Measurements from ENCODE around the gene CDK8. TPM values are rescaled to one million over a fixed set of nuclear protein-coding genes. Genes with fewer than 3 reads are reported as not detected.
A peak's percentile ranks its signal among the peaks of the same experiment; 100 is the strongest.
"Not testable (repeated sequence)": the region's sequence is repeated elsewhere in the genome, so short reads cannot be mapped to it uniquely, and the experiment has no call there.

The CDK8 gene
- total RNA-seq, 2 experiments from 2014 or later: 13.7 to 15.1 TPM

- ATAC-seq (ENCODE audit: low read depth): no peak
- POLR2A ChIA-PET: no interaction called here
- no peak for DNase-seq
- Mint-ChIP-seq H3K36me3 (no peaks in the 10 kb centered on the region), H3K27me3 (no peaks in the 10 kb centered on the region), H3K4me3 (no peak overlapping the region), H3K4me1 (no peaks in the 10 kb centered on the region), H3K27ac (no peak overlapping the region), H3K9me3 (no peaks in the 10 kb centered on the region)
These were observed 25.8 kb upstream of the CDK8 start for GRCh38 chr13:26228096-26228495.

GRCh38 chr13:26229080-26229615, 24.8 kb upstream of the CDK8 start:
- DNase-seq: no peak
- no peak for ATAC-seq (ENCODE audit: low read depth)
- Mint-ChIP-seq H3K4me1 (no peaks in the 10 kb centered on the region), H3K4me3 (no peak overlapping the region), H3K27me3 (no peaks in the 10 kb centered on the region), H3K27ac (no peak overlapping the region), H3K9me3 (no peaks in the 10 kb centered on the region), H3K36me3 (no peaks in the 10 kb centered on the region)
- POLR2A ChIA-PET: no interaction called here

GRCh38 chr13:26230703-26231102, 23.2 kb upstream of the CDK8 start:
- Mint-ChIP-seq H3K4me3 (no peak overlapping the region), H3K27ac (no peak overlapping the region), H3K27me3 (peaks cover 2% of the 10 kb centered on the region), H3K9me3 (no peaks in the 10 kb centered on the region), H3K36me3 (no peaks in the 10 kb centered on the region), H3K4me1 (no peaks in the 10 kb centered on the region)
- ATAC-seq (ENCODE audit: low read depth) (no peak), DNase-seq (no peak)
- POLR2A ChIA-PET: no interaction called here

GRCh38 chr13:26236296-26236695, 17.6 kb upstream of the CDK8 start:
- Mint-ChIP-seq H3K9me3 (no peaks in the 10 kb centered on the region), H3K4me1 (no peaks in the 10 kb centered on the region), H3K4me3 (no peak overlapping the region), H3K27ac (no peak overlapping the region), H3K36me3 (no peaks in the 10 kb centered on the region), H3K27me3 (peaks cover 12% of the 10 kb centered on the region)
- DNase-seq: no peak
- no peak for ATAC-seq (ENCODE audit: low read depth)
- POLR2A ChIA-PET: no interaction called here

- no peaks in the 10 kb centered on the region for H3K4me1 Mint-ChIP-seq
- no peak overlapping the region for H3K27ac Mint-ChIP-seq
- no peaks in the 10 kb centered on the region for H3K36me3 Mint-ChIP-seq
- DNase-seq (no peak), ATAC-seq (ENCODE audit: low read depth) (no peak)
- POLR2A ChIA-PET: no interaction called here
- no peak overlapping the region for H3K4me3 Mint-ChIP-seq
- peaks cover 7% of the 10 kb centered on the region for H3K27me3 Mint-ChIP-seq
- H3K9me3 Mint-ChIP-seq: peaks cover 4% of the 10 kb centered on the region
These were observed 7.8 kb upstream of the CDK8 start for GRCh38 chr13:26246154-26246553.

- Mint-ChIP-seq H3K9me3 (peaks cover 2% of the 10 kb centered on the region), H3K27ac (no peak overlapping the region), H3K4me3 (no peak overlapping the region), H3K36me3 (no peaks in the 10 kb centered on the region), H3K27me3 (peaks cover 7% of the 10 kb centered on the region), H3K4me1 (no peaks in the 10 kb centered on the region)
- POLR2A ChIA-PET: no interaction called here
- DNase-seq: no peak
- ATAC-seq (ENCODE audit: low read depth): no peak
These were observed 6.9 kb upstream of the CDK8 start for GRCh38 chr13:26247011-26247410.

DNA sequence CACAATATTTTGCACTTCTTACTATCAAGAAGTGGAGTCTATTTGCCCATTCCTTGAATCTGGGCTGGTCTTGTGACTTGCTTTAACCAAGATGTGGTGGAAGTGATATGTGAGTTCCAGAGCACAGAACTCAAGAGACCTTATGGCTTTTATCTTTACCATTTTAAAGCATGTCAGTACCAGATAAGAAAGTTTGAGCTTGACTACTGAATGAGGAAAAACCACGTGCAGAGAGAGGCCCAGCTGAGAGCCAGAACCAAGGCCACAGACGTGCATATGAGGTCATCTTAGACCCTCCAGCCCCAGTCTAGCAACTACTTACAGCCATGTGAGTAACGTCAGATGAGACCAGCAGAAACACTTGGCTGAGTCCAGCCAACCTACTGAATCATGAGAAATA, 6.3 kb upstream of the CDK8 start:
- no peak for ATAC-seq (ENCODE audit: low read depth)
- no peak for DNase-seq
- POLR2A ChIA-PET: no interaction called here
- H3K27ac Mint-ChIP-seq: no peak overlapping the region
- H3K9me3 Mint-ChIP-seq: no peaks in the 10 kb centered on the region
- no peaks in the 10 kb centered on the region for H3K36me3 Mint-ChIP-seq
- H3K4me1 Mint-ChIP-seq: no peaks in the 10 kb centered on the region
- H3K4me3 Mint-ChIP-seq: no peak overlapping the region
- H3K27me3 Mint-ChIP-seq: peaks cover 4% of the 10 kb centered on the region

DNA sequence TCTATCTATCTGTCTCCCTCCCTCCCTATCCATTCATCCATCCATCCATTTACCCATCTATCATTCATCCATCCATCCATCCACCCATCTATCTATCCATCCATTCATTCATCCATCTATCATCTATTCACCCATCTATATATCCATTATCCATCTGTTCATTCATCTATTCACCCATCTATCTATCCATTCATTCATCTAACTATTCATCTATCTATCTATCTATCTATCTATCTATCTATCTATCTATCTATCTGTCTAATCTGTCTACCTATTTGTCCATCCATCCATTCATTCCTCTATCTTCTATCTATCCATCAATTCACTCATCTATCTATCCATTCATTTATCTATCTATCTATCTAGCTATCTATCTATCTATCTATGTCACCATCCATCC, 4.4 kb upstream of the CDK8 start:
- ATAC-seq (ENCODE audit: low read depth): no peak
- no peaks in the 10 kb centered on the region for H3K36me3 Mint-ChIP-seq
- H3K4me1 Mint-ChIP-seq: peaks cover 6% of the 10 kb centered on the region
- H3K27me3 Mint-ChIP-seq: peaks cover 2% of the 10 kb centered on the region
- H3K4me3 Mint-ChIP-seq: no peak overlapping the region
- H3K27ac Mint-ChIP-seq: no peak overlapping the region
- POLR2A ChIA-PET: no interaction called here
- no peaks in the 10 kb centered on the region for H3K9me3 Mint-ChIP-seq
- no peak for DNase-seq

- H3K4me3 Mint-ChIP-seq; H3K36me3 Mint-ChIP-seq; POLR2A ChIA-PET; H3K27me3 Mint-ChIP-seq; H3K27ac Mint-ChIP-seq; ATAC-seq (ENCODE audit: low read depth); H3K9me3 Mint-ChIP-seq; DNase-seq: not testable (repeated sequence)
- peaks cover 21% of the 10 kb centered on the region for H3K4me1 Mint-ChIP-seq
These were observed 1.9 kb upstream of the CDK8 start for GRCh38 chr13:26252006-26252405.

- no peaks in the 10 kb centered on the region for H3K9me3 Mint-ChIP-seq
- H3K4me1 Mint-ChIP-seq: peaks cover 23% of the 10 kb centered on the region
- no peaks in the 10 kb centered on the region for H3K36me3 Mint-ChIP-seq
- DNase-seq: no peak
- peak overlapping the region; percentile 88 for H3K4me3 Mint-ChIP-seq
- POLR2A ChIA-PET: interaction anchor here (0.6 to 1.2 kb wide), 3 partner anchors 67 to 229 kb away, joined by 4 read pairs; no protein-coding TSS in a partner anchor
- peaks cover 4% of the 10 kb centered on the region for H3K27me3 Mint-ChIP-seq
- ATAC-seq (ENCODE audit: low read depth): no peak
- peak overlapping the region; percentile 89 for H3K27ac Mint-ChIP-seq
These were observed 605 bp upstream of the CDK8 start for GRCh38 chr13:26253262-26253786.

DNA sequence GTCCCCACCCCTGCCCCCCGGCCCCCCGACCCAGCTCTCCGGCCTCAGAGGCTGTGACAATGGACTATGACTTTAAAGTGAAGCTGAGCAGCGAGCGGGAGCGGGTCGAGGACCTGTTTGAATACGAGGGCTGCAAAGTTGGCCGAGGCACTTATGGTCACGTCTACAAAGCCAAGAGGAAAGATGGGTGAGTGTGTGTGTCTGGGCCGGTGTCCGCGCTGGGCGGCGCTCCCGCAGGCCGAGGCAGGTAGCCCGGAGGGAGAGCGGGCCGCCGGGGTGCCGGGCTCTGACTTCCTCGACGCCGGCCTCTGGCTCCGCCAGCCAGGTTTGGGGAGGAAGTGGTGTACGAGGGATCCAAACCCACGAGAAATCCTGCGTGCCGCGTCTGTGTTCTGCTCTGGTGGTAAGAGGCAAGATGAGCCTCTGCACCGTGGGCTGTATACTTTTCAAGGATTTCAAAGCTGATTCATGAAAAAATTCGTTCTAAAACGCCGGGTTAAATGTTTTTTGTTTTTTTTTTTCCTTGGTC, 718 bp downstream of the CDK8 start:
- no peaks in the 10 kb centered on the region for H3K9me3 Mint-ChIP-seq
- POLR2A ChIA-PET: interaction anchor here (1.4 to 1.6 kb wide), 2 partner anchors 32 to 69 kb away, joined by 3 to 5 read pairs; partner anchors contain the start of gene RNF6
- ATAC-seq (ENCODE audit: low read depth) (peak; percentile 56), DNase-seq (peak; percentile 73)
- H3K27ac Mint-ChIP-seq: peak overlapping the region; percentile 82
- no peaks in the 10 kb centered on the region for H3K36me3 Mint-ChIP-seq
- H3K4me1 Mint-ChIP-seq: peaks cover 23% of the 10 kb centered on the region
- H3K27me3 Mint-ChIP-seq: peaks cover 4% of the 10 kb centered on the region
- peak overlapping the region; percentile 91 for H3K4me3 Mint-ChIP-seq

DNA sequence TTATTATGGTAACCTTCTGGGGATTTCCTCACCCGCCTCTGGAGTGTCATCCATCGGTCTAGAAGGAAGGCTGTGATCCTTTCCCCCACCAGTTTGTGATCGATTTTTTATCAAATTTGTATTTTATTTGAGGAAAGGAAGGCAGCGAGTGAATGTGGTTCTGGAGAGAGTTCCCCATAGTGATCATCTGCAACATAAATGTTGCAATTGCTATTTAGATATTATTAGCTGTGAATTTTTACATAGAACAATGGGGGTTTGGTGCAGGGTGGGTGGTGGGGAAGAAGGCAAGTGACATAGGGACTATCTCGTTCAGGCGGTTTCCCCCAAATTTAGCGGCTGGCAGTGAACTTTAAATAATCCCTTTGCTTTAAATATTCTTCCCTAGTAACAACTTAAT, 1.2 kb downstream of the CDK8 start:
- no peaks in the 10 kb centered on the region for H3K9me3 Mint-ChIP-seq
- DNase-seq (no peak), ATAC-seq (ENCODE audit: low read depth) (no peak)
- POLR2A ChIA-PET: interaction anchor here (1.4 to 1.6 kb wide), 2 partner anchors 33 to 69 kb away, joined by 3 to 5 read pairs; partner anchors contain the start of gene RNF6
- peak overlapping the region; percentile 82 for H3K27ac Mint-ChIP-seq
- peaks cover 23% of the 10 kb centered on the region for H3K4me1 Mint-ChIP-seq
- H3K27me3 Mint-ChIP-seq: peaks cover 4% of the 10 kb centered on the region
- peak overlapping the region; percentile 91 for H3K4me3 Mint-ChIP-seq
- H3K36me3 Mint-ChIP-seq: no peaks in the 10 kb centered on the region

GRCh38 chr13:26255691-26256277, 1.9 kb downstream of the CDK8 start:
- no peak overlapping the region for H3K27ac Mint-ChIP-seq
- H3K4me1 Mint-ChIP-seq: peaks cover 23% of the 10 kb centered on the region
- DNase-seq: no peak
- ATAC-seq (ENCODE audit: low read depth): no peak
- H3K27me3 Mint-ChIP-seq: peaks cover 4% of the 10 kb centered on the region
- no peaks in the 10 kb centered on the region for H3K9me3 Mint-ChIP-seq
- POLR2A ChIA-PET: interaction anchor here (1.4 to 1.6 kb wide), 2 partner anchors 33 to 70 kb away, joined by 3 to 5 read pairs; partner anchors contain the start of gene RNF6
- peak overlapping the region; percentile 91 for H3K4me3 Mint-ChIP-seq
- no peaks in the 10 kb centered on the region for H3K36me3 Mint-ChIP-seq

DNA sequence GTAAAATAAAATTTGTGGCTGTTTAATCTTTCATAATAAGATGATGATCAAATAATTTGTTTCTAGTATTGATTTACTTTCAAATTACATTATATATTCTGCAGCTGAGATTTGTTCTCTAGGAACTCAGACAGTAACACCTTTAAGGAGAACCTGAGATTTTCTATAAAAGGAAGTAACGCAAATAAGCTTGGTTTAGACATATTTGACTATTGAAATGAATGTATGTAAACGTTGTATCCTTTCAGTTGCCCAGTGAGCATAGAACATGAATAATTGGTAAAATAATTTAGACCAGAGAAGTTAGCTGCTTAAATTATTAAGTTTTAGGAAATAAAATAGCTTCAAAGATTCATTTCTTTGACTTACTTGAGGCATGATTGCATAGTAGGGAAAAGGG, 3.1 kb downstream of the CDK8 start:
- ATAC-seq (ENCODE audit: low read depth) (no peak), DNase-seq (no peak)
- no peak overlapping the region for H3K4me3 Mint-ChIP-seq
- no peak overlapping the region for H3K27ac Mint-ChIP-seq
- peaks cover 23% of the 10 kb centered on the region for H3K4me1 Mint-ChIP-seq
- peaks cover 4% of the 10 kb centered on the region for H3K27me3 Mint-ChIP-seq
- POLR2A ChIA-PET: no interaction called here
- H3K9me3 Mint-ChIP-seq: no peaks in the 10 kb centered on the region
- H3K36me3 Mint-ChIP-seq: no peaks in the 10 kb centered on the region
